Brain microvascular endothelial cell (primary cell): ENCODE data around the gene SLC4A11.

Experiments used
- DNase-seq: peaks from one replicate; pipeline ENCODE4 v3.0.0-alpha.2; 2020
- H3K27ac ChIP-seq: fragments of 250-450 bp; sonication (Bioruptor Pico); 2 replicates; pipeline ENCODE4 v1.5.1; 2020; ENCODE audit warnings: mild to moderate bottlenecking, moderate library complexity
- H3K27me3 ChIP-seq: fragments of 250-450 bp; sonication (Bioruptor Pico); replicated peaks from 2 replicates; pipeline ENCODE4 v1.5.1; 2020; ENCODE audit warnings: mild to moderate bottlenecking
- H3K36me3 ChIP-seq: fragments of 250-450 bp; sonication (Bioruptor Pico); replicated peaks from 2 replicates; pipeline ENCODE4 v1.5.1; 2020; ENCODE audit warnings: mild to moderate bottlenecking
- H3K4me3 ChIP-seq: 2 replicates; pipeline ENCODE4 v1.5.1; 2011; ENCODE audit warnings: low read depth, mild to moderate bottlenecking, control low read depth, low read length, moderate library complexity
- in situ Hi-C: cut with HindIII; loops from 2 replicates; pipeline ENCODE4 v1.10.0; 2017; ENCODE audit warnings: low sequenced_read_pairs, low pct_ligation_motif_present
- TF ChIP-seq, protein P1 (sequence below): IDR thresholded peaks from 2 replicates; pipeline ENCODE4 v1.5.1; 2011; ENCODE audit warnings: low read depth, mild to moderate bottlenecking, moderate library complexity, low read length, control low read depth, inconsistent platforms; ENCODE audit errors: missing control alignments

SLC4A11 gene

DNA sequence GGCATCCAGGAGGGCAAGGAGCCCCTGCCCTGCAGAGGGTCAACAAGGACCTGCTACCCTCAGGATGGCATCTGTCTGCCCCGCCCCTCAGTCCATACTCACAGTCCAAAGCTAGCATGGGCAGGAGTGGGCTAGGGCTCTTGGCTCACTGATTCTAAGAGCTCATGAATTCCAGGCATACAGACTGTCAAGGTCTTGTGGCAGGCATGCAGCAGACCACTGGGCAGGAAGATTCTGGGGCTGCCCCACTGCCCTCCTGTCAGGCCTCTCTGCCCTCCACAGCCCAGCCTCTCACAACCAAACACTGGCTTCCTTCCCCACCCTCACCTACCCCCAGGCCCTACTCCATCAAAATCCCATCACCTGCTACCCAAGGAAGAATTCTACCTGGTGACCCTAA lies 5.6 kb upstream of the SLC4A11 start:
- no peak overlapping the region for H3K27ac ChIP-seq
- H3K36me3 ChIP-seq = no peaks in the 10 kb centered on the region
- TF ChIP-seq, protein P1, sequence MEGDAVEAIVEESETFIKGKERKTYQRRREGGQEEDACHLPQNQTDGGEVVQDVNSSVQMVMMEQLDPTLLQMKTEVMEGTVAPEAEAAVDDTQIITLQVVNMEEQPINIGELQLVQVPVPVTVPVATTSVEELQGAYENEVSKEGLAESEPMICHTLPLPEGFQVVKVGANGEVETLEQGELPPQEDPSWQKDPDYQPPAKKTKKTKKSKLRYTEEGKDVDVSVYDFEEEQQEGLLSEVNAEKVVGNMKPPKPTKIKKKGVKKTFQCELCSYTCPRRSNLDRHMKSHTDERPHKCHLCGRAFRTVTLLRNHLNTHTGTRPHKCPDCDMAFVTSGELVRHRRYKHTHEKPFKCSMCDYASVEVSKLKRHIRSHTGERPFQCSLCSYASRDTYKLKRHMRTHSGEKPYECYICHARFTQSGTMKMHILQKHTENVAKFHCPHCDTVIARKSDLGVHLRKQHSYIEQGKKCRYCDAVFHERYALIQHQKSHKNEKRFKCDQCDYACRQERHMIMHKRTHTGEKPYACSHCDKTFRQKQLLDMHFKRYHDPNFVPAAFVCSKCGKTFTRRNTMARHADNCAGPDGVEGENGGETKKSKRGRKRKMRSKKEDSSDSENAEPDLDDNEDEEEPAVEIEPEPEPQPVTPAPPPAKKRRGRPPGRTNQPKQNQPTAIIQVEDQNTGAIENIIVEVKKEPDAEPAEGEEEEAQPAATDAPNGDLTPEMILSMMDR = no peak
- DNase-seq = no peak
- no peak overlapping the region for H3K4me3 ChIP-seq
- in situ Hi-C loops = no loop called here
- peaks cover 2% of the 10 kb centered on the region for H3K27me3 ChIP-seq

DNA sequence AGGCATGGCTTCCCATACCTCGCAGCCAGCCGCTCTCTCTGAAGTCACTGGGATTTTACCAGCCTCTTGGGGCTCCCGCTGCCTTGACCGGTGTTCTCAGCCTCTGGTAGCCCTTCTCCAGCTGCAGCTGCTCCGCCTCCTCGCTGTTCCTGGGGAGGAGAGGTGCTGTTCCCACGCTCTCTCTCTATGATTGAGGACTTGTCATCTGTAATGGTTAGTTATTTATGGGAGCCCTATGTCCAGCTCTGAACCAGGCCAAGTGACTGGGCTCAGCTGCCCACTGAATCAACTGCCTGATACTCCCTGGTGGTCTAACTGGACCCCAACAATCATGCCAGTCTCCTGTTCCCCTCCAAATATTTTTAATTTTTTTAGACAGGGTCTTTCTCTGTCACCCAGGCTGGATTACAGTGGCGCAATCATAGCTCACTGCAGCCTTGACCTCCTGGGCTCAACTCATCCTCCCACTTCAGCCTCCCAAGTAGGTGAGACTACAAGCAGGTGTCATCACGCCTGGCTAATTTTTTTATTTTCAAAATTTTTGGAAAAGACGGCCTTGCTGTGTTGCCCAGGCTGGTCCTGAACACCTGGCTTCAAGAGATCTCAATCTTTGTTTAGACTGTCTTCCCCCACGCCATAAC lies 4.8 kb upstream of the SLC4A11 start:
- H3K36me3 ChIP-seq = no peaks in the 10 kb centered on the region
- no peak overlapping the region for H3K4me3 ChIP-seq
- TF ChIP-seq, protein P1 = no peak
- DNase-seq = no peak
- peaks cover 3% of the 10 kb centered on the region for H3K27me3 ChIP-seq
- H3K27ac ChIP-seq = no peak overlapping the region
- in situ Hi-C loops = no loop called here

DNA sequence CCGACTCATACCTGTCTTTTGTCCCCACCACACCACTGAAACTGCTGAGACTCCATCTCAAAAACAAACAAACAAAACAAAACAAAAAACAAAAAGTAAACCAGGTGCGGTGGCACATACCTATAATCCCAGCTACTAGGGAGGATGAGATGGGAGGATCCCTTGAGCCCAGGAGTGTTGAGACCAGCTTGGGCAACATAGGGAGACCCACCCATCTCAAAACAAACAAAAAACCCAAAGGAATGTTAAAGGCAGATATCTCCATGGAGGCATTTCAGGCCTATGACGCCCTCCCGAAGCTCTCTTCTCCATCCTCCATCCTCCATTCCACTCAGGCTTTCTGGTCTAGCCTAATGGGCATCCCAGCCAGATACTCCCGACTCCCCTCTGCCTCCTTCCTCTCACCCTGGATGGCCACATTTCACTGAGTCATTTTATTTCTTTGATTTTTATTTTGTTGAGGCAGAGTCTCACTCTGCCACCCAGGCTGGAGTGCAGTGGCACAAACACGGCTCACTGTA lies 3.2 kb upstream of the SLC4A11 start:
- no peak overlapping the region for H3K4me3 ChIP-seq
- TF ChIP-seq, protein P1 = no peak
- peaks cover 18% of the 10 kb centered on the region for H3K27me3 ChIP-seq
- H3K27ac ChIP-seq = no peak overlapping the region
- in situ Hi-C loops = no loop called here
- no peak for DNase-seq
- H3K36me3 ChIP-seq = no peaks in the 10 kb centered on the region

DNA sequence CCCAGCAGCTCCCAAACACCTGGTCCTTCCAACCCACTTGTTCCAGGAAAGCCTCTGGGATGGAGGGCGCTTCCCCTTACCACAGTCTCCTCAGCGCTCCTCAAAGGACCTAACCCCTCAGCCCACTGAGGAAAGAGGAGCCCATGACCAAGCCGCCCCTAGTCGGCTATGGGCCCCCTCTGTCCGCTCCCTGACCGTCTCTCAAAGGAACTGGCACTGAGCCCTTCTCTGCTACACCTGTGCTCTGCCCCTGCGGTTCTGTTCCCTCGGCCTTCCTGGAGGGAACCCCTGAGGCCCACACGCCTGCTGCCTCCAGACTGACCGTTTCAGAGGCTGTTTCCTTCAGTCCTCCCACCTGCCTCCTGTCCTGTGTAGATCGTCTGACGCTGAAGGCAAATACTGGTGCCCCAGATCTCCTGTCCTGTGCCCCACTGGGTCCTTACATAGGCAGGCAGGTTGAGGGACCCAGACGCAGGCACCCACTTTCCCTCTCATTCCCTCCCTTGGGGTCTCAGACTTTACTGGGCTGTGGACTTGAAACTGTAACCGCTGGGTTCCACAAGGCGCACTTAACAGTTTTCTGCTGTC lies 1.9 kb upstream of the SLC4A11 start:
- TF ChIP-seq, protein P1 = no peak
- H3K27me3 ChIP-seq = peaks cover 18% of the 10 kb centered on the region
- no peak overlapping the region for H3K27ac ChIP-seq
- in situ Hi-C loops = no loop called here
- peak overlapping the region; percentile 52 for H3K4me3 ChIP-seq
- no peak for DNase-seq
- no peaks in the 10 kb centered on the region for H3K36me3 ChIP-seq

DNA sequence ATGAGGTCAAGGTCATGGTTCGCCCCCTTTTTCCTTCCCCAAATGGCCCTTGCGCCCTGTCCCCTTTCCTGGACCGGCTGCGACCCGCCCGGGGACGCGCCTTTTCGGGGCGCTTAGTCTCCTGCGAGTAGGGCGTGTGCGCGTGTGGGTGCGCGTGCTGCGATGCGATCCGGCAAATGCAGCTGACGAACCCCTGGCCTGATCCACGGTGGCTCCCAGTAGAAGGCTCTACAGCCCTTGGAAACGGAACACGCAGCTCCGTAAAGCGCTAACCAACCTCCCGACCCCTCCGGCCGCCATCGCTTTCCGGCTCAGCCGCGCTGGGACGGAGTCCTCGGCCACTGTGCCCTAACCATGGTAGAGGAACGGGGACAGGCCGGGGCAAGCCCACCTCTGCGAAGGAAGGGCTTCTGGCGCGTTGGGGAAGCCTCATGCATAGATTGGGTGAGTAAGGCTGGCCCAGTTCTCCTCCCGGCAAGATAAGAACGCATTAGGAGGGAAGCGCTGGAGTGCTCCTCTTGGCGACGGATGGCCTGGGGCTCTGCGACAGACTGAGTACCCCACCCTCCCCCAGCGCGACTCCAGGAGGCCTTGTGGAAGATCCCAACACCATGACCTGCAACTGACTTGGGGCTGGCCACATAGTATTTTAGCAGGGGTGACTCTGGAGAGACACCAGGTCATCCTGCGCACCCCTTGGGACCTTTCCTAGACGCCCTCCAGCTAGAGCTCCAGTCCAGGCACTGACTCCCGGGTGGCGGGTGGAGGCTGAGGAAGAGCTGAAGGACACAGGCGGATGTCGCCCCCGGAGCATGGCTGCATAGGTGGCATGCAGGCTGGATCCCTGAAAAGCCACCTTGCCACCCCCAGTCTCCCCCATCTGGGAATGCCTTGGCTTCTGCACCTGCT lies 1.1 kb upstream of the SLC4A11 start:
- Histone ChIP-seq H3K27me3 (peaks cover 18% of the 10 kb centered on the region), H3K4me3 (peak overlapping the region; percentile 52), H3K36me3 (no peaks in the 10 kb centered on the region), H3K27ac (no peak overlapping the region)
- in situ Hi-C loops = no loop called here
- TF ChIP-seq, protein P1 = no peak
- no peak for DNase-seq
